ENCODE measurements around the gene ANKRD40CL.

DNA sequence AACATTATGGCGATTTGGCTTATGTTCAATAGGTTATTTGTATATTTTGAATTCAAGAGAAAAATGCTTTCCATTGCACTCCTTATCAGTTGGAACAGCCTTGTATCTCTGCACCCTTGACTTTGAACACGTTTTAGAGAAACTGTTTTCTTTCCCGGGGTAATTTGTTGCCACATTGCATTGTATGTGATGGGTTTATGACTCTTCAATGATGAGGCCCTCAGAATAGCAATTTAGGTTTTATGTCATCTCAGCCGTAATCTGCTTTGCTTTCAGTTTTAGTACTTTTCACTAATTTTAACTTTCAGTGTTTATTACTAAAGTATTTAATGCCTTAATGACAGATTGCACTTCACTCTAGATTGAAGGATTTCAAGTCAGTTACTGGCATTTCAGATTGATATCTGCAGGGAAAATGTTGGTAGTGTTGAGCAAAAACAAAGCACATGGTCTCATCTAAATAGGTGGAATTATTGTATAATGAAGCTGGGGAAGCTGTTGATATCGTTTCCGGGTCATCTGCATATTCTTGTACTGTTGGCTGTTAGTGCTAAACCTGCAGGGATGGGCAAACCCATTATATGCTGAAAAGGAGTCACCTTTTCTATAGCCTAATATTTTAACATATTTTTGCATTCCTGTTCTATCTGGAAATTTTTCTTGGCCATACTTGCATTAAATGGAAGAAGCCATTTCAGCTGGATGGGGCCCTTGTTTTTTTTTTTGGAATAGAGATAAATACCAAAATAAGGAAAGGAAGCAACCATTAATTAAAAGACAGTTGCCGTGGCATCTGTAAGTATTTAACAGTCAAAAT is 45.9 kb downstream of the ANKRD40CL start:
- no peak for TF ChIP-seq EZH2phosphoT487 (IDR thresholded peaks at IDR 0.05; ENCODE audit: low read depth)
- TF ChIP-seq, protein P1, sequence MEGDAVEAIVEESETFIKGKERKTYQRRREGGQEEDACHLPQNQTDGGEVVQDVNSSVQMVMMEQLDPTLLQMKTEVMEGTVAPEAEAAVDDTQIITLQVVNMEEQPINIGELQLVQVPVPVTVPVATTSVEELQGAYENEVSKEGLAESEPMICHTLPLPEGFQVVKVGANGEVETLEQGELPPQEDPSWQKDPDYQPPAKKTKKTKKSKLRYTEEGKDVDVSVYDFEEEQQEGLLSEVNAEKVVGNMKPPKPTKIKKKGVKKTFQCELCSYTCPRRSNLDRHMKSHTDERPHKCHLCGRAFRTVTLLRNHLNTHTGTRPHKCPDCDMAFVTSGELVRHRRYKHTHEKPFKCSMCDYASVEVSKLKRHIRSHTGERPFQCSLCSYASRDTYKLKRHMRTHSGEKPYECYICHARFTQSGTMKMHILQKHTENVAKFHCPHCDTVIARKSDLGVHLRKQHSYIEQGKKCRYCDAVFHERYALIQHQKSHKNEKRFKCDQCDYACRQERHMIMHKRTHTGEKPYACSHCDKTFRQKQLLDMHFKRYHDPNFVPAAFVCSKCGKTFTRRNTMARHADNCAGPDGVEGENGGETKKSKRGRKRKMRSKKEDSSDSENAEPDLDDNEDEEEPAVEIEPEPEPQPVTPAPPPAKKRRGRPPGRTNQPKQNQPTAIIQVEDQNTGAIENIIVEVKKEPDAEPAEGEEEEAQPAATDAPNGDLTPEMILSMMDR (IDR thresholded peaks at IDR 0.05; ENCODE audit: low read depth, low read length), result no peak

All from OCI-LY3 (cell line).